HepG2 (cell line): ENCODE data around the gene FXYD1. TPM values are rescaled to one million over a fixed set of nuclear protein-coding genes. Genes with fewer than 3 reads are reported as not detected.

Experiments
- ATAC-seq: fragments of 200-7000 bp; cut with Tn5 transposase; 3 replicates; pipeline ENCODE4 v1.9.1; 2020; ENCODE audit warnings: mild to moderate bottlenecking, moderate library complexity
- BruUV-seq: library from RNA; stranded (reverse); fragments of 400-500 nt; replicated peaks from 2 replicates; lab custom pipeline; 2021; lab: Mats Ljungman, UMichigan
- CTCF ChIA-PET: fragments of 300-600 bp; formaldehyde crosslinking; extraction: SDS; loops from one replicate; lab custom pipeline; 2021; ENCODE audit warnings: low total read pairs, inconsistent platforms, low intra/inter-chr PET ratio; lab: Yijun Ruan, JAX
- POLR2A ChIA-PET: fragments of 350-600 bp; sonication (Branson Sonifier 250); formaldehyde crosslinking; loops from one replicate; lab custom pipeline; 2020; ENCODE audit warnings: antibody characterized with exemption, inconsistent platforms; lab: Yijun Ruan, JAX
- DNase-seq: peaks from one replicate; pipeline ENCODE4 v3.0.0-alpha.2; 2015; ENCODE audit warnings: low spot score
- FAIRE-seq: peaks from 3 replicates; lab custom pipeline; 2011; peaks lifted over from hg19 to GRCh38; lab: Jason Lieb, UNC
- H2AFZ ChIP-seq: one replicate; pipeline ENCODE4 v1.6.1; 2011; ENCODE audit warnings: low read length, inconsistent platforms
- H3K27ac ChIP-seq: fragments of 300-600 bp; 3 replicates; pipeline ENCODE4 v1.8.0; 2011; ENCODE audit warnings: mixed run types, mild to moderate bottlenecking, mixed read lengths, low read length, inconsistent platforms; ENCODE audit not compliant: insufficient read depth; ENCODE audit errors: extremely low read length
- H3K27me3 ChIP-seq, 2 experiments: fragments of 200-600 bp in 1 of 2; 2 replicates in 1 of 2; 3 replicates in 1 of 2; pipeline versions ENCODE4 v1.6.0 to v1.8.0; 2011; ENCODE audit warnings: low read length in 2 of 2, mild to moderate bottlenecking in 2 of 2, moderate library complexity in 2 of 2, inconsistent platforms in 1 of 2; ENCODE audit not compliant: insufficient read depth in 2 of 2, control insufficient read depth in 1 of 2
- H3K36me3 ChIP-seq, 2 experiments: fragments of 200-600 bp in 1 of 2; replicated peaks in 1 of 2; 2 replicates in 1 of 2; 3 replicates in 1 of 2; pipeline versions ENCODE4 v1.5.1 to v1.8.0; 2011; ENCODE audit warnings: low read length in 2 of 2, inconsistent platforms in 1 of 2; ENCODE audit not compliant: insufficient read depth in 2 of 2, control insufficient read depth in 1 of 2
- H3K4me1 ChIP-seq: 2 replicates; pipeline ENCODE4 v1.5.1; 2012; ENCODE audit warnings: low read length, inconsistent platforms; ENCODE audit not compliant: insufficient read depth
- H3K4me2 ChIP-seq: 2 replicates; pipeline ENCODE4 v1.6.0; 2011; ENCODE audit warnings: low read depth, low read length, inconsistent platforms
- H3K4me3 ChIP-seq, 3 experiments: fragments of 200-600 bp in 1 of 3; sonication (generic), shearing (Covaris generic) in 1 of 3; replicated peaks in 1 of 3; 2 replicates each; pipeline ENCODE4 v1.5.1; 2011 to 2016; ENCODE audit warnings: low read length in 3 of 3, inconsistent platforms in 2 of 3, low read depth in 2 of 3, mild to moderate bottlenecking in 2 of 3, control low read depth in 1 of 3, mixed read lengths in 1 of 3; ENCODE audit not compliant: insufficient read depth in 1 of 3
- H3K79me2 ChIP-seq: one replicate; pipeline ENCODE4 v1.6.1; 2011; ENCODE audit warnings: low read length, inconsistent platforms; ENCODE audit not compliant: insufficient read depth
- H3K9ac ChIP-seq: 2 replicates; pipeline ENCODE4 v1.6.0; 2011; ENCODE audit warnings: mild to moderate bottlenecking, low read depth, low read length, inconsistent platforms; ENCODE audit not compliant: insufficient read depth
- H3K9me3 ChIP-seq: 2 replicates; pipeline ENCODE4 v1.5.1; 2012; ENCODE audit warnings: mild to moderate bottlenecking, low read length
- H4K20me1 ChIP-seq: 2 replicates; pipeline ENCODE4 v1.6.0; 2011; ENCODE audit warnings: inconsistent platforms, mild to moderate bottlenecking, low read length, moderate library complexity; ENCODE audit not compliant: insufficient read depth
- ATM ChIP-seq: fragments of 450-650 bp; IDR thresholded peaks from 2 replicates; pipeline ENCODE4 v1.7.1; 2017; ENCODE audit warnings: mild to moderate bottlenecking, borderline replicate concordance
- EZH2 ChIP-seq: conservative IDR thresholded peaks from 2 replicates; pipeline ENCODE4 v1.6.1; 2012; ENCODE audit warnings: mild to moderate bottlenecking, low read depth, low read length, moderate library complexity
- HNF4G ChIP-seq, 2 experiments: sonication (generic) in 1 of 2; formaldehyde crosslinking in 1 of 2; IDR thresholded peaks; 2 replicates each; pipeline versions ENCODE4 v1.4.0 to v1.6.1; 2011 to 2020; ENCODE audit warnings: borderline replicate concordance in 2 of 2, low read depth in 2 of 2, mild to moderate bottlenecking in 2 of 2, low read length in 1 of 2, missing genetic modification reagents in 1 of 2, moderate library complexity in 1 of 2
- KDM5A ChIP-seq: fragments of 200-600 bp; sonication (generic); IDR thresholded peaks from 2 replicates; pipeline ENCODE4 v1.7.0; 2018; ENCODE audit warnings: antibody characterized with exemption, mild to moderate bottlenecking, low read length, borderline replicate concordance
- MXI1 ChIP-seq: IDR thresholded peaks from 3 replicates; pipeline ENCODE4 v1.6.1; 2012; ENCODE audit warnings: low read depth, low read length, inconsistent platforms, borderline replicate concordance
- NFE2L2 ChIP-seq: fragments of 150-350 bp; IDR thresholded peaks from 2 replicates; pipeline ENCODE4 v1.6.1; 2014; ENCODE audit warnings: low read length
- PHB2 ChIP-seq: fragments of 450-650 bp; IDR thresholded peaks from 2 replicates; pipeline ENCODE4 v1.6.1; 2018; ENCODE audit not compliant: partially characterized antibody
- SOX13 ChIP-seq, 3 experiments: fragments of 450-650 bp in 1 of 3; sonication (generic) in 1 of 3; formaldehyde crosslinking in 1 of 3; IDR thresholded peaks in 2 of 3; conservative IDR thresholded peaks in 1 of 3; 2 replicates each; pipeline versions ENCODE4 v1.5.0 to v1.6.1; 2016 to 2020; ENCODE audit warnings: antibody characterized with exemption in 1 of 3, mild to moderate bottlenecking in 1 of 3, missing compliant biosample characterization in 1 of 3, missing genetic modification reagents in 1 of 3, moderate library complexity in 1 of 3
- ZNF143 ChIP-seq: sonication (generic); formaldehyde crosslinking; IDR thresholded peaks from 2 replicates; pipeline ENCODE4 v1.4.0; 2020; ENCODE audit warnings: missing genetic modification reagents
- WGBS: methylation state at CpG from one replicate; pipeline ENCODE4 v1.1.6; 2017; ENCODE audit warnings: low lambda C conversion rate; 5-methylcytosine and 5-hydroxymethylcytosine counted together
- in situ Hi-C: cut with HindIII; loops from 2 replicates; pipeline ENCODE4 v1.10.0; 2017; ENCODE audit warnings: low pct_unique_long_range_greater_than_20kb; ENCODE audit not compliant: extremely low pct_ligation_motif_present
- intact Hi-C: fragments of 100-400 bp; cut with micrococcal nuclease; formaldehyde crosslinking; loops from one replicate; pipeline ENCODE4 v1.10.0; 2022; ENCODE audit not compliant: unreplicated experiment
- polyA plus RNA-seq, 8 experiments: library from polyadenylated mRNA; depleted of rRNA in 3 of 8; stranded (reverse) in 7 of 8; unstranded in 1 of 8; fragments of >200 nt; fragmentation: Illumina TruSeq in 4 of 8; extraction: Trizol in 4 of 8; gene quantifications; 2 replicates each; pipeline versions ENCODE4 v1.2.1 to v1.2.3, GENCODE V29; 2011 to 2016; ENCODE audit warnings: low read depth in 4 of 8, missing spikeins in 1 of 8, mixed read lengths in 1 of 8; ENCODE audit not compliant: insufficient read depth in 1 of 8
- total RNA-seq, 5 experiments: library from RNA; depleted of rRNA; stranded (reverse); fragments of >200 nt; fragmentation: Illumina TruSeq; extraction: Trizol; gene quantifications; 2 replicates each; pipeline ENCODE4 v1.2.3, GENCODE V29; 2016; ENCODE audit warnings: low read depth in 1 of 5
- TF ChIP-seq, protein P1 (sequence below): sonication (generic); formaldehyde crosslinking; IDR thresholded peaks from 2 replicates; pipeline ENCODE4 v1.4.0; 2020; ENCODE audit warnings: low read depth, missing genetic modification reagents
- TF ChIP-seq, protein P2 (sequence below): sonication (generic); formaldehyde crosslinking; IDR thresholded peaks from 2 replicates; pipeline ENCODE4 v1.8.0; 2023; ENCODE audit warnings: mild to moderate bottlenecking, missing genetic modification reagents

The FXYD1 gene
- total and polyA plus RNA-seq, 2 of the 13 experiments (the other 11 are each of a cell fraction or from before 2014, with no cell fraction given), result 31.2 TPM; not detected in 1

DNA sequence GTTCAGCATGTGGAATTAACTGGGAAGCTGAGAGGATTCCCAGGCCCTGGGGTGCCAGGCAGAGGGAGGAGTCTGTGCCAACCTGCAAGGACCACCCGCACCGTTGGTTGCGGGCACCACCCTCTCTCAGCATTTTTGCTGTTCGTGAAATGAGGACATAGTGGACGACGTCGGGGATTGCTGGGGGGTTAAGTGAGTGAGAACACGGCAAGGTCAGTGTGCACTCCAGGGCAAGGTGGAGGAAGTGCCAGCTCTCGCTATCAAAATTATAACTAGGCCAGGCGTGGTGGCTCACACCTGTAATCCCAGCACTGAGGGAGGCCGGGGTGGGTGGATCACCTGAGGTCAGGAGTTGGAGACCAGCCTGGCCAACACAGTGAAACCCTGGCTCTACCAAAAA lies 20.8 kb upstream of the FXYD1 start:
- Histone ChIP-seq H3K4me2 (no peak overlapping the region), H3K4me3 (no peak overlapping the region)
- POLR2A ChIA-PET, result no interaction called here
- TF ChIP-seq ZNF143, result no peak
- TF ChIP-seq, protein P1, sequence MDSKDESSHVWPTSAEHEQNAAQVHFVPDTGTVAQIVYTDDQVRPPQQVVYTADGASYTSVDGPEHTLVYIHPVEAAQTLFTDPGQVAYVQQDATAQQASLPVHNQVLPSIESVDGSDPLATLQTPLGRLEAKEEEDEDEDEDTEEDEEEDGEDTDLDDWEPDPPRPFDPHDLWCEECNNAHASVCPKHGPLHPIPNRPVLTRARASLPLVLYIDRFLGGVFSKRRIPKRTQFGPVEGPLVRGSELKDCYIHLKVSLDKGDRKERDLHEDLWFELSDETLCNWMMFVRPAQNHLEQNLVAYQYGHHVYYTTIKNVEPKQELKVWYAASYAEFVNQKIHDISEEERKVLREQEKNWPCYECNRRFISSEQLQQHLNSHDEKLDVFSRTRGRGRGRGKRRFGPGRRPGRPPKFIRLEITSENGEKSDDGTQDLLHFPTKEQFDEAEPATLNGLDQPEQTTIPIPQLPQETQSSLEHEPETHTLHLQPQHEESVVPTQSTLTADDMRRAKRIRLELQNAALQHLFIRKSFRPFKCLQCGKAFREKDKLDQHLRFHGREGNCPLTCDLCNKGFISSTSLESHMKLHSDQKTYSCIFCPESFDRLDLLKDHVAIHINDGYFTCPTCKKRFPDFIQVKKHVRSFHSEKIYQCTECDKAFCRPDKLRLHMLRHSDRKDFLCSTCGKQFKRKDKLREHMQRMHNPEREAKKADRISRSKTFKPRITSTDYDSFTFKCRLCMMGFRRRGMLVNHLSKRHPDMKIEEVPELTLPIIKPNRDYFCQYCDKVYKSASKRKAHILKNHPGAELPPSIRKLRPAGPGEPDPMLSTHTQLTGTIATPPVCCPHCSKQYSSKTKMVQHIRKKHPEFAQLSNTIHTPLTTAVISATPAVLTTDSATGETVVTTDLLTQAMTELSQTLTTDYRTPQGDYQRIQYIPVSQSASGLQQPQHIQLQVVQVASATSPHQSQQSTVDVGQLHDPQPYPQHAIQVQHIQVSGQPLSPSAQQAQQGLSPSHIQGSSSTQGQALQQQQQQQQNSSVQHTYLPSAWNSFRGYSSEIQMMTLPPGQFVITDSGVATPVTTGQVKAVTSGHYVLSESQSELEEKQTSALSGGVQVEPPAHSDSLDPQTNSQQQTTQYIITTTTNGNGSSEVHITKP, result no peak
- no peak for TF ChIP-seq PHB2
- no peak for TF ChIP-seq KDM5A
- no peak for TF ChIP-seq EZH2
- TF ChIP-seq, protein P2, sequence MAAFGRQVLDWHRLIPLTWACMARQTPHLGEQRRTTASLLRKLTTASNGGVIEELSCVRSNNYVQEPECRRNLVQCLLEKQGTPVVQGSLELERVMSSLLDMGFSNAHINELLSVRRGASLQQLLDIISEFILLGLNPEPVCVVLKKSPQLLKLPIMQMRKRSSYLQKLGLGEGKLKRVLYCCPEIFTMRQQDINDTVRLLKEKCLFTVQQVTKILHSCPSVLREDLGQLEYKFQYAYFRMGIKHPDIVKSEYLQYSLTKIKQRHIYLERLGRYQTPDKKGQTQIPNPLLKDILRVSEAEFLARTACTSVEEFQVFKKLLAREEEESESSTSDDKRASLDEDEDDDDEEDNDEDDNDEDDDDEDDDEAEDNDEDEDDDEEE (CRISPR knock-in tag), result no peak
- TF ChIP-seq MXI1, result no peak
- TF ChIP-seq HNF4G (IDR thresholded peaks at IDR 0.05; ENCODE audit: borderline replicate concordance, low read depth, low read length), result no peak
- no peak for TF ChIP-seq HNF4G (CRISPR knock-in tag; IDR thresholded peaks at IDR 0.05; ENCODE audit: borderline replicate concordance, low read depth)
- no peak for TF ChIP-seq NFE2L2
- TF ChIP-seq ATM, result no peak
- no peak for TF ChIP-seq SOX13 (IDR thresholded peaks at IDR 0.05)
- no peak for TF ChIP-seq SOX13 (CRISPR knock-in tag; conservative IDR thresholded peaks at IDR 0.05 in 1 of 2, IDR thresholded peaks at IDR 0.05 in 1 of 2)
- TF ChIP-seq, all 625 proteins: peak for 0
- peaks cover 99% of the 10 kb centered on the region for H3K4me1 ChIP-seq
- no peaks in the 10 kb centered on the region for H3K9me3 ChIP-seq
- no peaks in the 10 kb centered on the region for H3K36me3 ChIP-seq
- no peak for FAIRE-seq
- no peak overlapping the region for H3K9ac ChIP-seq
- 78% methylated on average over 11 of the region's 11 CpGs for WGBS
- no peaks in the 10 kb centered on the region for H4K20me1 ChIP-seq
- H3K27ac ChIP-seq, result no peak overlapping the region
- no peak for ATAC-seq
- in situ Hi-C loops (no loop called here), intact Hi-C loops (no loop called here)
- H3K27me3 ChIP-seq, result 0 out of 5 replicates have a peak, but pooled peaks cover 0 to 6% of the 10 kb centered on the region in 2 experiments
- DNase-seq, result no peak
- H3K79me2 ChIP-seq, result no peaks in the 10 kb centered on the region
- H2AFZ ChIP-seq, result no peak overlapping the region
- BruUV-seq, result no TSS peak
- CTCF ChIA-PET, result no interaction called here
